ENCODE data around the gene FUZ.

Gene FUZ

DNA sequence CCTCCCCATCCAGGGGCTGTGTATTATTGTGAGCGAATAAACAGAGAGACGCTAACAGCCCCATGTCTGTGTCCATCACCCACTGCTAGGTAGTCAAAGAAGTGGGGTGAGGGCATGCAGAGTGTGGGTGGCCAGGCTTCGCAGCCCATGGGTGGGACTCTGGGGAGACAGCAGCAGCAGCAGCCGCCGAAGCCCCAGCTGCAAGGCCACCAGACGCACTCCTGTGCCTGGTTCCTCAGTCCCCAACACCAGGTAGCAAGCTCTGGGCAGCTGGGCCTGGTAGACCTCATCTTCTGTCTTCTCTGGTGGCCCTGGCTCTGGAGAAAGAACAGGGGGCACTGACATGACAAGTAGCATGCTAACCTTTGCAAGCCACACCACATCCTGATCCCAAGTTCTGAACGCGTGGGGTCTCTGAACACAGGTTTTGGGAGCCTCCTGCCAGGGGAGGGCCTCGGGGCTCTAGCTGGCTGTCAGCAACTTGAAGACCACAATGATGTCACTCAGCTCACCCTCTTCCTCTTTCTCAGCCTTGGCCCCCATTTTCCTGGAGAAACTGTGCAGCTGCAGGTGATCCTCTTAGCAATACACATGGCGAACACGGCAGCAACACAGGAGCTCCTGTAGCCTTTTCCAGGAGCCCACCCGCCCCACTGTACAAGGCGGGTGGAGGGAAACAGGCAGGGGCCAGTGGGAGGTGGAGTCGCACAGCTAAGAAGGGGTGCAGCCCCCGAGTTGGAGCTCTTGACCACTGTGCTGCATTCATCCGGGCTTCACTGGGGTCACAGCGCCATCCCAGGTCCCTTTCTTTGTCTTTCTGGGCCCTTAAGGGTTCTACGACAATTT, 5.8 kb downstream of the FUZ start:
- DNase-seq (ENCODE audit: low spot score) = no peak

GRCh38 chr19:49806620-49806959, 6.5 kb downstream of the FUZ start:
- no peak for DNase-seq (ENCODE audit: low spot score)

DNA sequence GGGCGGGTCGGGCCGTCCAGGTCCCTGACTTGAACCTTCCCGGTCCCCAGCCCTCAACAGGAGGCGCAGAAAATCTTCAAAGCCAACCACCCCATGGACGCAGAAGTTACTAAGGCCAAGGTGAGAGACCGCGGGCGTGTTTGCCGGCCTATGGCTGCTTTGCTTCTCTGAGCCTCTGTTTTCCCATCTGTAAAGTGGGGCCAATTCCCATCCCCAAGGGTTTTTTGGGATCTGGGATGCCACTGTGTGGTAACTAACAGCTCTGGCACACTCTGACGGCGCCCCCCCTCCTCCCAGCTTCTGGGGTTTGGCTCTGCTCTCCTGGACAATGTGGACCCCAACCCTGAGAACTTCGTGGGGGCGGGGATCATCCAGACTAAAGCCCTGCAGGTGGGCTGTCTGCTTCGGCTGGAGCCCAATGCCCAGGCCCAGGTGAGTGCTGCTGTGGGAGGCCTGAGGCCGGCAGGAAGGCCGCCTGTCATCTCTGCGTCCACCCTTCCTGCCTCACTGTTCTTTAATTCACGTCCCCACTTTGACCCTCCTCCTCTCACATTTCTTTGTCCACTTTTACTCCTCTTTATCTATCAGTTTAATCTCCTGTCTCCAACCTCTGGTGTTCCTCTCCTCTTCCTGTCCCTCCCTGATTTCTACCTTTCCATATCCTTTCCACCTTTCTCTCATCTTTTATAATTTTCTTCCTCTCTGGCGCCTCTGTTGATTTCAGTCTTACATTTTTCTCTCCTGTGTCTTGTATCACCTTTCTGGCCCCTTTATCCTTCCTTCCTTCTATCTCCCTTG, 7.1 kb downstream of the FUZ start:
- DNase-seq (ENCODE audit: low spot score) = no peak

DNA sequence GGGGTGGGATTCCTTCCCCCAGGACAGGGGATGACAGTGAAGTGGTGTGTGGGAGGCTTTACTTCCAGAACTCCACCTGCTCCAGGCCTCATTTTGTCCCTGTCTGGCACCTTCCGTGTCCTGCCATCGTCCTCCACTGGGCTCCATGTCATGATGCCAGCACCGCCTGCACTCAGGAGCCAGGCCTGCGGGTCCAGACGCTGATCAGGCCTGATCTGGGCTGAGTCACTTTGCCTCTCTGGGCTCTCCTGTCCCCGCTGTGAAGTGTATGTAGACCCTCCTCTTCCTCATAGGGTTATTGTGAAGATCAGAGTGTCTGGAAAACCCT, 9.6 kb downstream of the FUZ start:
- no peak for DNase-seq (ENCODE audit: low spot score)

GRCh38 chr19:49802836-49803528, 10.1 kb downstream of the FUZ start:
- no peak for DNase-seq (ENCODE audit: low spot score)

GRCh38 chr19:49801966-49802661, 11.0 kb downstream of the FUZ start:
- DNase-seq (ENCODE audit: low spot score) = no peak

- DNase-seq (ENCODE audit: low spot score) = no peak
These were observed 11.6 kb downstream of the FUZ start for GRCh38 chr19:49801401-49801888.

- no peak for DNase-seq (ENCODE audit: low spot score)
These were observed 12.3 kb downstream of the FUZ start for GRCh38 chr19:49800771-49801170.

- DNase-seq (ENCODE audit: low spot score) = peak; percentile 54
These were observed 13.2 kb downstream of the FUZ start for GRCh38 chr19:49799798-49800376.

GRCh38 chr19:49799271-49799797, 13.8 kb downstream of the FUZ start:
- no peak for DNase-seq (ENCODE audit: low spot score)

- no peak for DNase-seq (ENCODE audit: low spot score)
These were observed 14.5 kb downstream of the FUZ start for GRCh38 chr19:49798574-49798973.

GRCh38 chr19:49795615-49796014, 17.5 kb downstream of the FUZ start:
- DNase-seq (ENCODE audit: low spot score) = no peak

- DNase-seq (ENCODE audit: low spot score) = no peak
These were observed 19.6 kb downstream of the FUZ start for GRCh38 chr19:49793561-49793840.

DNA sequence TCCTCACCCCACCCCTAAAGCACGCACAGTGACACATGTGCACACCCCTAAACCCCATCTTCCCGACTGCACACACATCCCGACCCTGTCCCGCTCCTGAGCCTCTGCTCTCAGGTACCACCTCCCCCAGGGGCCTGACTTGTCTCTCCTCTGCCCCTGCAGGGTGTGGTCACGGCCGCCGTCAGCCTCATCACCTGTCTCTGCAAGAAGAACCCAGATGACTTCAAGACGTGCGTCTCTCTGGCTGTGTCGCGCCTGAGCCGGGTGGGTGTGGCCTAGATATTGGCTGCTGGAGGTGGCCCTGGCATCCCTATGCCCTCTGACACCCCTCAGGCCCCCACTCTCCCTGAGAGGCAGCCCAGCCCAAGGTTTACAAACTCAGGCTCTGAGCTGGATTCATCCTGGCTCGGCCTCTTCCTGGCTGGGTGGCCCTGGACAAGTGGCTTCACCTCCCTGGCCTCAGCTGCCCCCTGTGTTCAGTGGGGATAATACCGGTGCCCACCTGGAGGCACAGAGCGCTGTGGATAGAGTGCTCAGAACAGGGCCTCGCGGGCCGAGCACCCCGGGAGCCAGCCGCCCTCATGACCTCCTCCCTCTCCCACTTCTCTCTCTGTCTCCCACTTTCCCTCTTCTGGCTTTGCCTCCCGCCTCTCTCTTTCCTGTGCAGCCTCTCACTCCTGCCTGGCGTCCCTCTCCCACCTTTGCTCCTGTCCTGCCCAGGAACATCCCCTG, 20.1 kb downstream of the FUZ start:
- no peak for DNase-seq (ENCODE audit: low spot score)

GRCh38 chr19:49791776-49792445, 21.2 kb downstream of the FUZ start:
- DNase-seq (ENCODE audit: low spot score) = no peak

DNA sequence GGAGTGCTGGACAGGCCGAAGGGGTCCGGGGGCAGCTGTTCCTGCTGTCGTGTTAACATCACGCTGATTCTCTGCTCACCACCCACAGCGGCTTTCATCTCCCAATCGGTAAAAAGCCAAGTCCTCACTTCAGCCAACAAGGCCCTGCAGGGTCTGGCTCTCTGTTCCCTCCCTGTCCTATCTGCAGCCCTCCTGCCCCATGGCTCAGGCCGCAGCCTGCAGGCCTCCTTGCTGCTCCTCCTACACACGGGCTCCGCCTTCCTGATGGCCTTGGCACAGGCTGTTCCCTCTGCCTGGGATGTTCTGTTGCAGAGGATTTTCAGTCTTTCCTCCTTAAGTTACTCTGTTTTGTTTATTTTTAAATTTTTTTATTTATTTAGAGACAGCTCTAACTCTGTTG, 22.2 kb downstream of the FUZ start:
- no peak for DNase-seq (ENCODE audit: low spot score)

DNA sequence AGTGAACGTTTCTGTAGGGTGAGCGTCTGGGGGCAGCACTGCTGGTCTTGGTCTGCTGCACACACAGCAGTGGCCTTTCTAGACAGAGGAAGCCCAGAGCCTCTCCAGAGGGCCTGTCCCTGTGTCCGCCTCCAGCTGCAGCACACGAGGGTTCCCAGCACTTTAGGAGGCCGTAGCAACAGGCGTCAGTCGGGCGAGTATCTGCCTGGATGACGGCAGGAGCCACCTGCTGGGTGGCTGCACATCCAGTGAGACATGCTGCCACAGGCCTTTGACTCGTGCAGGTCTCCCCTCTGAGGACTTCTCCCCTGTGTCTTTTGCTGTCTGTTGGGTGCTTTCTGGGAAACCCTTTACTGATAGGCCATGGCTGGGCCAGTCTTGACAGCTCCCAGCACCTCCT, 24.2 kb downstream of the FUZ start:
- DNase-seq (ENCODE audit: low spot score) = no peak

DNA sequence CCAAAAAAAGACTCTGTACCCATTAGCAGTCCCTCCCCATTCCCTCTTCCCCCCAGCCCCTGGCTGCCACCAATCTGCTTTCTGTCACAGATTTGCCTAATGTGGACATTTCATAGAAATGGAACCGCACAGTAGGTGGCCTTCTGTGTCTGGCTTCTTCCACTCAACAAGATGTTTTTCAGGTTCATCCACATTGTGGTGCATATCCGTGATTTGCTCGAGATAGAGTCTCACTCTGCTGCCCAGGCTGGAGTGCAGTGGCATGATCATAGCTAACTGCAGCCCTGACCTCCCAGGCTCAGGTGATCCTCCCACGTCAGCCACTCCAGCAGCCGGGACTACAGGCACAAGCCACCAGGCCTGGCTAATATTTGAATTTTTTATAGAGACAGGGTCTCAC, 25.3 kb downstream of the FUZ start:
- DNase-seq (ENCODE audit: low spot score) = no peak

DNA sequence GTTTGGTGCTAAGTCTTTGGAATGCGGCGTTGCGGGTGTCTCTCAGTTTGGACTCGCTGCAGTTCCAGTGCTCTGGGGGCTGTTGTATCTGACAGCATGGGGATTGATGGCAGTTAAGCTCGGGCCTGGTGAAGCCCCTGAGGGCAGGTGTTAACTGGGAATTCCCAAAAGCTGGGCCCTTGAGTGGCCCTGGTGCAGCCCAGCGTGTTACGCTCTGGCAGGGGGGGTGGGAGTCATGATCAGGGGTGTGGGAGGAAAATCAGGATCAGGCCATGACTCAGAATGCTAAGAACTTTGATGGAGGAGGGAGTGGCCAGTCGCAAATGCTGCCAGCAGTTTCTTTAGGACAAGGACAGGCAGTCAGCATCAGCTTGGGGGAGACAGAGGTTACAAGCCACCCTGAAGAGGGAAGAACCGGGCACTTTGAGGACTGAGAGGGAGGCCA, 26.7 kb downstream of the FUZ start:
- DNase-seq (ENCODE audit: low spot score) = no peak

- DNase-seq (ENCODE audit: low spot score) = no peak
These were observed 30.6 kb downstream of the FUZ start for GRCh38 chr19:49782515-49782914.

DNA sequence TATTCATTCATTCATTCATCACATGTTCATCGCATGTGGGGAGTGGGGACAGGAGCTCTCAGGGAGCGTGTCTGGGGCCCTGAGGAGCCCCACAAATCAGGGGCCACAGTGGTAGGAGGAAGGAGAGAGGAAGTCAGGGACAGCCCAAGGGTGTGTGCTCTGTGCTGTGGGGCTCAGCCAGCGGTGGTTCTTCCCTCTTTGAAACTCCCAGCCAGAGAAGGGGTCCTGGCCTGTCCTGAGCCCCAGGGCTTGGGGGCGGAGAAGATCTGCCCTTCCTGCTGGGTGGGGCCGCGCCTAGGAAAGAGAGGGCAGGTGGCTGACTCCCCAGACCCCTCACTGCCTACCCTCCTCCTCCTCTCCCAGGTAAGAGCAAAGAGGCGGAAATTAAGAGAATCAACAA, 31.7 kb downstream of the FUZ start:
- no peak for DNase-seq (ENCODE audit: low spot score)
